Measurements from ENCODE around the gene ZFYVE9. TPM values are rescaled to one million over a fixed set of nuclear protein-coding genes. Genes with fewer than 3 reads are reported as not detected.

ZFYVE9 gene
- total RNA-seq, 4 donors from 2014 or later: 25.6 to 95.0 (median 48.3) TPM

DNA sequence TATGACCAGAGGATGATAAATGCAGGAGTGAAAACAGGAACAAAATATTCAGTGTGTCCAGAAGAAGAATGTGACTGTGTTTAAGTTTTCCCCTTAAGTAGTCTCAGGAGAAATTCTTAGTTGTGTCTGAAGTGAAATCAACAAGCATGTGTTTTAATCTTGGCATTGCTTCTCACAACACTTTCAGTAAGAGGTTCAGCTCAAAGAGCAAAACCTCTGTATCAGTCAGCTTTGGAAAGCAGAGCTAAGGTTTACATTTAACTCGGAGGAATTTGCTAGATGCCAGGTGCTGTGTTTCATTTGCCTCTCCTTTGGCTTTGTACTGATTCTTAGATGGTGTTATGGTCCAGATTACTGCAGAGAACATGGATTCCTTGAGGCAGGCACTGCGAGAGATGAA is 195.6 kb downstream of the ZFYVE9 start:
- intact Hi-C loops (cut with DNase I; ENCODE audit: low total_unique reads): no loop called here
- H3K27ac ChIP-seq: no peak overlapping the region
- H3K4me3 ChIP-seq: no peak overlapping the region
- TF ChIP-seq POLR2A (IDR thresholded peaks at IDR 0.05): no peak
- TF ChIP-seq, protein P1, sequence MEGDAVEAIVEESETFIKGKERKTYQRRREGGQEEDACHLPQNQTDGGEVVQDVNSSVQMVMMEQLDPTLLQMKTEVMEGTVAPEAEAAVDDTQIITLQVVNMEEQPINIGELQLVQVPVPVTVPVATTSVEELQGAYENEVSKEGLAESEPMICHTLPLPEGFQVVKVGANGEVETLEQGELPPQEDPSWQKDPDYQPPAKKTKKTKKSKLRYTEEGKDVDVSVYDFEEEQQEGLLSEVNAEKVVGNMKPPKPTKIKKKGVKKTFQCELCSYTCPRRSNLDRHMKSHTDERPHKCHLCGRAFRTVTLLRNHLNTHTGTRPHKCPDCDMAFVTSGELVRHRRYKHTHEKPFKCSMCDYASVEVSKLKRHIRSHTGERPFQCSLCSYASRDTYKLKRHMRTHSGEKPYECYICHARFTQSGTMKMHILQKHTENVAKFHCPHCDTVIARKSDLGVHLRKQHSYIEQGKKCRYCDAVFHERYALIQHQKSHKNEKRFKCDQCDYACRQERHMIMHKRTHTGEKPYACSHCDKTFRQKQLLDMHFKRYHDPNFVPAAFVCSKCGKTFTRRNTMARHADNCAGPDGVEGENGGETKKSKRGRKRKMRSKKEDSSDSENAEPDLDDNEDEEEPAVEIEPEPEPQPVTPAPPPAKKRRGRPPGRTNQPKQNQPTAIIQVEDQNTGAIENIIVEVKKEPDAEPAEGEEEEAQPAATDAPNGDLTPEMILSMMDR (IDR thresholded peaks at IDR 0.05): no peak
- no peaks in the 10 kb centered on the region for H3K27me3 ChIP-seq
- H3K4me1 ChIP-seq: no peaks in the 10 kb centered on the region
- H3K9me3 ChIP-seq: no peaks in the 10 kb centered on the region
- no peak for DNase-seq
- no peaks in the 10 kb centered on the region for H3K36me3 ChIP-seq

DNA sequence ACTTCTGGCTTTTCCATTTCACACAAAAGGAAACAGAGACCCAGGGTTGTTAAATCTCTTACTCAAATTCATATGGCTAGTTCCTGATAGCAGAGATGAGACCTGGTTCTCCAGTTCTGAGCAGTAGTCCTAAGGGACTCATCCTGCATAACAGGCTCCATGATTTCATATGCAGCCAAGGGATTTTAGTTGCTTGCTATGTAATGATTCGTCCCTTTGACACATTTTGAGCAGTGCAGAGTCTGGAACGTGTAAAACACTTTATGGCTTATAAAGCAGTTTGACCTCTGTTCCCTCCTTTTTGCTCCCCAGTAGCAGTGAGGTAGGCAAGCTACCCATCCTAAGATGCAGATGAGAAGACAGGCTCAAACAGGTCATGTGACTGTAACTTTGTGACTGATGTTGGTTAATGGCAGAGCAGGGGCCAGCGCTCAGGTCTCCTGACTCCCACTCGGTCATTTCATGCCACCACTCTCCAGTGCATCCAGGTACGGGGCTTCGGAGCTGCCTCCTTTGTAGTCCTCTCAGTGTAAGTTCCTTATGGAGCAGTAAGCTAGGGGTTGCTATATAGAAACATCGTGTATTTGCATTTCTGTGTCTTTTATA is 199.9 kb downstream of the ZFYVE9 start:
- H3K4me3 ChIP-seq: no peak overlapping the region
- H3K27ac ChIP-seq: no peak overlapping the region
- no peak for DNase-seq
- H3K27me3 ChIP-seq: no peaks in the 10 kb centered on the region
- H3K36me3 ChIP-seq: no peaks in the 10 kb centered on the region
- H3K9me3 ChIP-seq: no peaks in the 10 kb centered on the region
- TF ChIP-seq, protein P1 (IDR thresholded peaks at IDR 0.05): no peak
- no peak for TF ChIP-seq POLR2A (IDR thresholded peaks at IDR 0.05)
- H3K4me1 ChIP-seq: no peaks in the 10 kb centered on the region
- intact Hi-C loops (cut with DNase I; ENCODE audit: low total_unique reads): no loop called here

DNA sequence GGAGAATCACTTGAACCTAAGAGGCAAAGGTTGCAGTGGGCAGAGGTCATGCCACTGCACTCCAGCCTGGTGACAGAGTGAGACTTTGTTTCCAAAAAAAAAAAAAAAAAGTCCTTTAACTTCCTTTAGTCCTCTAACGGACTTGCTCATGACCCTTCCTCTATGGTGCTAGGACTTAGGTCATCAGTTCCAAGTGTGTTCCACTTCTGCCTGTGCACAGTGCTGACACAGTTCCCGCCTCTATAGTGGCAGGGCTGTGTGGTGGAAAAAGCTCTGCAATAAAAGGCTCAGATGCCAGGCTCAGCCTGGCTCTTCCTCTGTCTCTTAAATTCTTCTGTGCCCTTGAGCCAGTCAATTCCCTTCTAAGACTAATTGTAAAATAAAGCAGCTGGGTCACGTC is 202.1 kb downstream of the ZFYVE9 start:
- TF ChIP-seq, protein P1 (IDR thresholded peaks at IDR 0.05): no peak
- TF ChIP-seq POLR2A (IDR thresholded peaks at IDR 0.05): no peak
- intact Hi-C loops (cut with DNase I; ENCODE audit: low total_unique reads): no loop called here
- no peaks in the 10 kb centered on the region for H3K4me1 ChIP-seq
- no peaks in the 10 kb centered on the region for H3K36me3 ChIP-seq
- H3K27me3 ChIP-seq: no peaks in the 10 kb centered on the region
- no peak overlapping the region for H3K27ac ChIP-seq
- H3K4me3 ChIP-seq: no peak overlapping the region
- DNase-seq: no peak
- H3K9me3 ChIP-seq: no peaks in the 10 kb centered on the region

DNA sequence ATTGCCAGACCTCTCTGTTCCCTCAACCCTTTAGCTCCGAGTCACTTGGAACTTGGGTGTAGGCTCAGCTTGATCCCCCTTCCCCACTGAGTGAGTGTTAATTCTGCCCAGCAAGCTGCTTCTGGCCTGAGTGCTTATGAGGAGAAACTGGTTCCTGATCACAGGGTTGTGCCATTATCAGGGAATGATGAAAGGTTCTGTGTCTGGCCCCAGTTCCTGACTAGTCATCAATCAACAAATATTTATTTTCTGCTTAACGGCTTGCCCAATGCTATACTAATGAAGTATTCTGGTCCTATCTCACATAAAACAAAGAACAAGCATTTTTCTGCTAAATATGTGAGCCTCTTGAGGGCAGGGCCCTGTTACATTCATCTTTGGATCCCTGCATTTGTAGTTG is 203.4 kb downstream of the ZFYVE9 start:
- TF ChIP-seq, protein P1 (IDR thresholded peaks at IDR 0.05): no peak
- TF ChIP-seq POLR2A (IDR thresholded peaks at IDR 0.05): no peak
- H3K27me3 ChIP-seq: no peaks in the 10 kb centered on the region
- DNase-seq: no peak
- intact Hi-C loops (cut with DNase I; ENCODE audit: low total_unique reads): no loop called here
- H3K27ac ChIP-seq: no peak overlapping the region
- H3K36me3 ChIP-seq: no peaks in the 10 kb centered on the region
- no peaks in the 10 kb centered on the region for H3K4me1 ChIP-seq
- H3K9me3 ChIP-seq: no peaks in the 10 kb centered on the region
- H3K4me3 ChIP-seq: no peak overlapping the region

DNA sequence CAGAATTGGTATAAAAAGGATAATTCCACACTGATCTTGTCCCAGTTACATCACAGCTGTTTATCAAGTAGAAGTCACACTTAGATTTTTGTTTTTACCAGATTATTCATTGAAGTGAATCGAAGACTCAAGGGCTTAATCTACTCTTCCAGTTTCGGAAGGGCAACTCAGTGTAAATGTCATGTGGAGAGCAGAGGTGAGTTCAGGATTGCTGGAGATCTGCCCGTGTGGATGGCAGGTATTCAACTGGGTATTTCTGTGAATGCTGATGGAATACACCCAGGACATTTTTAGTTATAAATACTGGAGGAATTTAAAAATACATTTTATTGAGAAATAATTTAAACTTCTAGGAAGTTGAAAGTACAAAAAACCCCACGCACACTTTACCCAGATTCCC is 204.8 kb downstream of the ZFYVE9 start:
- TF ChIP-seq POLR2A (IDR thresholded peaks at IDR 0.05): no peak
- TF ChIP-seq, protein P1 (IDR thresholded peaks at IDR 0.05): no peak
- DNase-seq: no peak
- Histone ChIP-seq H3K9me3 (no peaks in the 10 kb centered on the region), H3K36me3 (no peaks in the 10 kb centered on the region), H3K27me3 (no peaks in the 10 kb centered on the region), H3K27ac (no peak overlapping the region), H3K4me1 (no peaks in the 10 kb centered on the region), H3K4me3 (no peak overlapping the region)
- intact Hi-C loops (cut with DNase I; ENCODE audit: low total_unique reads): no loop called here
